Keratinocyte (primary cell): ENCODE results near the gene NAT9. TPM values are rescaled to one million over a fixed set of nuclear protein-coding genes. Genes with fewer than 3 reads are reported as not detected.

ENCODE experiments used
- DNase-seq: peaks from one replicate; pipeline ENCODE4 v3.0.0-alpha.2; 2011; ENCODE audit warnings: low read depth, missing footprints, low spot score
- FAIRE-seq: peaks from 2 replicates; lab custom pipeline; 2011; peaks lifted over from hg19 to GRCh38; lab: Jason Lieb, UNC
- H2AFZ ChIP-seq: 2 replicates; pipeline ENCODE4 v1.6.0; 2012; ENCODE audit warnings: low read length, control low read depth, inconsistent platforms; ENCODE audit not compliant: control insufficient read depth
- H3K27ac ChIP-seq: 2 replicates; pipeline ENCODE4 v1.5.1; 2011; ENCODE audit warnings: low read length; ENCODE audit not compliant: control insufficient read depth, insufficient read depth
- H3K27me3 ChIP-seq: 3 replicates; pipeline ENCODE4 v1.6.0; 2011; ENCODE audit warnings: low read length; ENCODE audit not compliant: control insufficient read depth, insufficient read depth; ENCODE audit errors: extremely low read depth
- H3K36me3 ChIP-seq, 2 experiments: 2 replicates in 1 of 2; 3 replicates in 1 of 2; pipeline ENCODE4 v1.5.1; 2011; ENCODE audit warnings: low read length in 2 of 2, mild to moderate bottlenecking in 1 of 2; ENCODE audit not compliant: control insufficient read depth in 2 of 2, insufficient read depth in 2 of 2; ENCODE audit errors: extremely low read depth in 1 of 2
- H3K4me1 ChIP-seq: 3 replicates; pipeline ENCODE4 v1.5.1; 2011; ENCODE audit warnings: low read length; ENCODE audit not compliant: control insufficient read depth, insufficient read depth; ENCODE audit errors: extremely low read depth
- H3K4me2 ChIP-seq: 3 replicates; pipeline ENCODE4 v1.6.0; 2011; ENCODE audit warnings: low read depth, low read length; ENCODE audit not compliant: control insufficient read depth, insufficient read depth; ENCODE audit errors: extremely low read depth
- H3K4me3 ChIP-seq, 3 experiments: fragments of 200-600 bp in 1 of 3; sonication (generic) in 1 of 3; 2 replicates in 2 of 3; 3 replicates in 1 of 3; pipeline ENCODE4 v1.5.1; 2011 to 2016; ENCODE audit warnings: low read length in 3 of 3, mild to moderate bottlenecking in 3 of 3, control low read depth in 2 of 3, inconsistent platforms in 1 of 3, low read depth in 1 of 3, mixed read lengths in 1 of 3, mixed run types in 1 of 3, moderate library complexity in 1 of 3; ENCODE audit not compliant: control insufficient read depth in 2 of 3, insufficient read depth in 2 of 3; ENCODE audit errors: extremely low read depth in 1 of 3
- H3K79me2 ChIP-seq: 2 replicates; pipeline ENCODE4 v1.6.0; 2012; ENCODE audit warnings: low read length; ENCODE audit not compliant: control insufficient read depth, insufficient read depth
- H3K9ac ChIP-seq: 3 replicates; pipeline ENCODE4 v1.6.0; 2011; ENCODE audit warnings: low read length; ENCODE audit not compliant: control insufficient read depth, insufficient read depth; ENCODE audit errors: extremely low read depth
- H3K9me1 ChIP-seq: 3 replicates; pipeline ENCODE4 v1.6.0; 2011; ENCODE audit warnings: low read length; ENCODE audit not compliant: control insufficient read depth, insufficient read depth; ENCODE audit errors: extremely low read depth
- H3K9me3 ChIP-seq: 2 replicates; pipeline ENCODE4 v1.5.1; 2012; ENCODE audit warnings: low read depth, low read length; ENCODE audit not compliant: control insufficient read depth
- H4K20me1 ChIP-seq: 3 replicates; pipeline ENCODE4 v1.6.0; 2011; ENCODE audit warnings: low read length; ENCODE audit not compliant: control insufficient read depth, insufficient read depth; ENCODE audit errors: extremely low read depth
- CTCF ChIP-seq, 3 experiments: IDR thresholded peaks in 1 of 3; conservative IDR thresholded peaks in 1 of 3; optimal IDR thresholded peaks in 1 of 3; 2 replicates in 2 of 3; 3 replicates in 1 of 3; pipeline versions ENCODE3 to v1.5.1; 2011; ENCODE audit warnings: low read length in 3 of 3, mild to moderate bottlenecking in 3 of 3, moderate library complexity in 2 of 3, control low read depth in 1 of 3, inconsistent platforms in 1 of 3; ENCODE audit not compliant: insufficient read depth in 2 of 3; ENCODE audit errors: extremely low read depth in 1 of 3
- EZH2 ChIP-seq: IDR thresholded peaks from one replicate; pipeline ENCODE4 v1.6.1; 2012; ENCODE audit warnings: inconsistent platforms, mild to moderate bottlenecking, low read length, moderate library complexity
- dilution Hi-C: fragments of 300-500 bp; cut with MboI; formaldehyde crosslinking; loops from one replicate; pipeline ENCODE4 v1.7.0; 2020; ENCODE audit warnings: low sequenced_read_pairs; ENCODE audit not compliant: extremely low pct_ligation_motif_present
- polyA plus RNA-seq, 5 experiments: library from polyadenylated mRNA; depleted of rRNA in 3 of 5; stranded (reverse) in 3 of 5; stranded (forward) in 1 of 5; unstranded in 1 of 5; fragments of >200 nt; gene quantifications; 1 replicate in 1 of 5; 2 replicates in 3 of 5; 3 replicates in 1 of 5; pipeline versions ENCODE4 v1.2.1 to v1.2.3, GENCODE V29; 2011 to 2012; ENCODE audit warnings: missing spikeins in 2 of 5, low read depth in 1 of 5, low replicate concordance in 1 of 5

The NAT9 gene
- polyA plus RNA-seq, 1 donor (not counting 4 experiments of a cell fraction or from before 2014, with no cell fraction given) = 34.6 TPM

GRCh38 chr17:74734256-74734655 lies 41.9 kb downstream of the NAT9 start:
- peaks cover 41% of the 10 kb centered on the region for H3K27me3 ChIP-seq
- no peak overlapping the region for H3K4me3 ChIP-seq
- no peak for TF ChIP-seq CTCF (optimal IDR thresholded peaks at IDR 0.05 in 1 of 3, IDR thresholded peaks at IDR 0.05 in 1 of 3, conservative IDR thresholded peaks at IDR 0.05 in 1 of 3; ENCODE audit: extremely low read depth in 1 of 3, insufficient read depth in 2 of 3, low read length in 3 of 3)
- TF ChIP-seq EZH2 = no peak
- no peak overlapping the region for H2AFZ ChIP-seq
- DNase-seq (no peak), FAIRE-seq (no peak)
- no peaks in the 10 kb centered on the region for H3K36me3 ChIP-seq
- no peaks in the 10 kb centered on the region for H4K20me1 ChIP-seq
- H3K9ac ChIP-seq = no peak overlapping the region
- dilution Hi-C loops = no loop called here
- H3K27ac ChIP-seq = no peak overlapping the region
- H3K79me2 ChIP-seq = no peaks in the 10 kb centered on the region
- H3K4me2 ChIP-seq = no peak overlapping the region
- H3K9me3 ChIP-seq = no peaks in the 10 kb centered on the region
- H3K9me1 ChIP-seq = no peaks in the 10 kb centered on the region
- peaks cover 2% of the 10 kb centered on the region for H3K4me1 ChIP-seq

GRCh38 chr17:74733365-74734122 lies 42.6 kb downstream of the NAT9 start:
- Histone ChIP-seq H3K9me3 (no peaks in the 10 kb centered on the region), H3K27me3 (peaks cover 34% of the 10 kb centered on the region), H2AFZ (no peak overlapping the region), H3K79me2 (no peaks in the 10 kb centered on the region), H3K9ac (no peak overlapping the region), H4K20me1 (no peaks in the 10 kb centered on the region), H3K4me1 (peaks cover 2% of the 10 kb centered on the region), H3K9me1 (no peaks in the 10 kb centered on the region), H3K36me3 (no peaks in the 10 kb centered on the region), H3K27ac (no peak overlapping the region), H3K4me2 (no peak overlapping the region), H3K4me3 (no peak overlapping the region)
- dilution Hi-C loops = no loop called here
- FAIRE-seq (peak; percentile 5), DNase-seq (no peak)
- no peak for TF ChIP-seq CTCF (optimal IDR thresholded peaks at IDR 0.05 in 1 of 3, IDR thresholded peaks at IDR 0.05 in 1 of 3, conservative IDR thresholded peaks at IDR 0.05 in 1 of 3; ENCODE audit: extremely low read depth in 1 of 3, insufficient read depth in 2 of 3, low read length in 3 of 3)
- no peak for TF ChIP-seq EZH2
